ENCODE results near the gene LTO1. TPM values are rescaled to one million over a fixed set of nuclear protein-coding genes. Genes with fewer than 3 reads are reported as not detected.

The LTO1 gene
- total and polyA plus RNA-seq, 2 of the 13 experiments (the other 11 are each of a cell fraction or from before 2014, with no cell fraction given), result 11.8 to 15.0 TPM

- peak; percentile 20; the same call in 1 of the 2 replicates for TF ChIP-seq ZBTB2 (CRISPR knock-in tag; IDR thresholded peaks at IDR 0.05; ENCODE audit: low read depth)
- 0 out of 2 replicates have a peak, but pooled peaks have one; percentile 6 for TF ChIP-seq ZNF563 (CRISPR knock-in tag; IDR thresholded peaks at IDR 0.05)
- TF ChIP-seq NFYC (CRISPR knock-in tag; IDR thresholded peaks at IDR 0.05), result 0 out of 2 replicates have a peak, but pooled peaks have one; percentile 11
- TF ChIP-seq XRCC5 (optimal IDR thresholded peaks at IDR 0.05; ENCODE audit: low read length), result peak; percentile 65
- no peak; the same call in 1 of the 2 replicates for TF ChIP-seq ZNF383 (CRISPR knock-in tag; IDR thresholded peaks at IDR 0.05; ENCODE audit: borderline replicate concordance)
- TF ChIP-seq E2F5 (CRISPR knock-in tag; conservative IDR thresholded peaks at IDR 0.05), result 0 out of 2 replicates have a peak, but pooled peaks have one; percentile 9
- TF ChIP-seq ZNF790 (CRISPR knock-in tag; IDR thresholded peaks at IDR 0.05; ENCODE audit: borderline replicate concordance), result no peak
- TF ChIP-seq, protein P1, sequence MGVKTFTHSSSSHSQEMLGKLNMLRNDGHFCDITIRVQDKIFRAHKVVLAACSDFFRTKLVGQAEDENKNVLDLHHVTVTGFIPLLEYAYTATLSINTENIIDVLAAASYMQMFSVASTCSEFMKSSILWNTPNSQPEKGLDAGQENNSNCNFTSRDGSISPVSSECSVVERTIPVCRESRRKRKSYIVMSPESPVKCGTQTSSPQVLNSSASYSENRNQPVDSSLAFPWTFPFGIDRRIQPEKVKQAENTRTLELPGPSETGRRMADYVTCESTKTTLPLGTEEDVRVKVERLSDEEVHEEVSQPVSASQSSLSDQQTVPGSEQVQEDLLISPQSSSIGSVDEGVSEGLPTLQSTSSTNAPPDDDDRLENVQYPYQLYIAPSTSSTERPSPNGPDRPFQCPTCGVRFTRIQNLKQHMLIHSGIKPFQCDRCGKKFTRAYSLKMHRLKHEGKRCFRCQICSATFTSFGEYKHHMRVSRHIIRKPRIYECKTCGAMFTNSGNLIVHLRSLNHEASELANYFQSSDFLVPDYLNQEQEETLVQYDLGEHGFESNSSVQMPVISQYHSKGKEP (CRISPR knock-in tag; IDR thresholded peaks at IDR 0.05), result no peak
- peak; percentile 76 for TF ChIP-seq HMG20A (CRISPR knock-in tag; IDR thresholded peaks at IDR 0.05; ENCODE audit: borderline replicate concordance)
- no peak for TF ChIP-seq ZKSCAN5 (CRISPR knock-in tag; IDR thresholded peaks at IDR 0.05)
- no peak for TF ChIP-seq CCAR2 (optimal IDR thresholded peaks at IDR 0.05; ENCODE audit: low read depth, low read length)
- TF ChIP-seq HDAC1 (CRISPR knock-in tag; IDR thresholded peaks at IDR 0.05), result peak; percentile 71
- TF ChIP-seq SNRNP70 (IDR thresholded peaks at IDR 0.05; ENCODE audit: low read depth, low read length), result no peak
- TF ChIP-seq ZNF878 (CRISPR knock-in tag; IDR thresholded peaks at IDR 0.05), result peak; percentile 89
- peak; percentile 37; the same call in 1 of the 2 replicates for TF ChIP-seq ZNF292 (CRISPR knock-in tag; IDR thresholded peaks at IDR 0.05; ENCODE audit: borderline replicate concordance, low read depth)
- no peak for TF ChIP-seq SSRP1 (CRISPR knock-in tag; IDR thresholded peaks at IDR 0.05)
- TF ChIP-seq FOXP1 (IDR thresholded peaks at IDR 0.05), result no peak
- peak; percentile 77; the same call in 1 of the 2 replicates for TF ChIP-seq FOXP1 (CRISPR knock-in tag; IDR thresholded peaks at IDR 0.05)
- TF ChIP-seq, protein P2, sequence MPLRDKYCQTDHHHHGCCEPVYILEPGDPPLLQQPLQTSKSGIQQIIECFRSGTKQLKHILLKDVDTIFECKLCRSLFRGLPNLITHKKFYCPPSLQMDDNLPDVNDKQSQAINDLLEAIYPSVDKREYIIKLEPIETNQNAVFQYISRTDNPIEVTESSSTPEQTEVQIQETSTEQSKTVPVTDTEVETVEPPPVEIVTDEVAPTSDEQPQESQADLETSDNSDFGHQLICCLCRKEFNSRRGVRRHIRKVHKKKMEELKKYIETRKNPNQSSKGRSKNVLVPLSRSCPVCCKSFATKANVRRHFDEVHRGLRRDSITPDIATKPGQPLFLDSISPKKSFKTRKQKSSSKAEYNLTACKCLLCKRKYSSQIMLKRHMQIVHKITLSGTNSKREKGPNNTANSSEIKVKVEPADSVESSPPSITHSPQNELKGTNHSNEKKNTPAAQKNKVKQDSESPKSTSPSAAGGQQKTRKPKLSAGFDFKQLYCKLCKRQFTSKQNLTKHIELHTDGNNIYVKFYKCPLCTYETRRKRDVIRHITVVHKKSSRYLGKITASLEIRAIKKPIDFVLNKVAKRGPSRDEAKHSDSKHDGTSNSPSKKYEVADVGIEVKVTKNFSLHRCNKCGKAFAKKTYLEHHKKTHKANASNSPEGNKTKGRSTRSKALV (CRISPR knock-in tag; IDR thresholded peaks at IDR 0.05), result peak; percentile 78; the same call in 1 of the 2 replicates
- peak; percentile 48; the same call in 1 of the 2 replicates for TF ChIP-seq HOXA5 (CRISPR knock-in tag; IDR thresholded peaks at IDR 0.05)
- TF ChIP-seq ZBTB21 (CRISPR knock-in tag; IDR thresholded peaks at IDR 0.05), result 0 out of 2 replicates have a peak, but pooled peaks have one; percentile 19
- TF ChIP-seq, protein P3, sequence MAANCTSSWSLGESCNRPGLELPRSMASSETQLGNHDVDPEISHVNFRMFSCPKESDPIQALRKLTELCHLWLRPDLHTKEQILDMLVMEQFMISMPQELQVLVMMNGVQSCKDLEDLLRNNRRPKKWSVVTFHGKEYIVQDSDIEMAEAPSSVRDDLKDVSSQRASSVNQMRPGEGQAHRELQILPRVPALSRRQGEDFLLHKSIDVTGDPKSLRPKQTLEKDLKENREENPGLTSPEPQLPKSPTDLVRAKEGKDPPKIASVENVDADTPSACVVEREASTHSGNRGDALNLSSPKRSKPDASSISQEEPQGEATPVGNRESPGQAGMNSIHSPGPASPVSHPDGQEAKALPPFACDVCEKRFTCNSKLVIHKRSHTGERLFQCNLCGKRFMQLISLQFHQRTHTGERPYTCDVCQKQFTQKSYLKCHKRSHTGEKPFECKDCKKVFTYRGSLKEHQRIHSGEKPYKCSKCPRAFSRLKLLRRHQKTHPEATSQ (CRISPR knock-in tag; IDR thresholded peaks at IDR 0.05; ENCODE audit: borderline replicate concordance), result peak; percentile 85
- TF ChIP-seq RORA (CRISPR knock-in tag; IDR thresholded peaks at IDR 0.05), result no peak
These were observed 20.3 kb downstream of the LTO1 start (continued) for GRCh38 chr11:69654660-69655478.

Measured in HepG2 (cell line).